Stimulated activated CD4-positive, alpha-beta T cell treated with anti-CD3 and anti-CD28 coated beads, Interleukin-15, amount 100 ng/mL, for 24 hours (primary cell): ENCODE results near the gene LYL1.

Experiments used
- DNase-seq: peaks from one replicate; pipeline ENCODE4 v3.0.0-alpha.2; 2020

LYL1 gene

DNA sequence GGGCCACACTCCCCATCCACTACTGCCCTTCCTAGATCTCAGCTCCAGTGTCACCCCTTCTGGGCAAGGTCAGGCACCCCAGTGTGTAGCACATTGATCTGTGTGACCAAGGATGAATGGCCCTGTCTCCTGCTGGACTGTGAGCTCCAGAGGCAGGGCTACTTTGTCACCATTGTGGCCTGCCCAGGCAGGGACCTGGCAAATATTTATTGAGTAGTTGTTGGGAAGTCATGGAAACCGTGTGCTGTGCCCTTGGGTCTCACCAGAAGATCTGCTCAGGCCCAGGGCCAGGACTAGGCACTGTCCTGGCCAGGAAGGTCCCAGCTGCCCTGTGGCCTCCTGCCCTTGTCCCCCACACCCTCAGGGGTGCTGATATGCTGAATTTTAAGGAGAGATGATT is 25.9 kb upstream of the LYL1 start:
- DNase-seq: no peak

GRCh38 chr19:13127811-13128575 is 25.3 kb upstream of the LYL1 start:
- no peak for DNase-seq

DNA sequence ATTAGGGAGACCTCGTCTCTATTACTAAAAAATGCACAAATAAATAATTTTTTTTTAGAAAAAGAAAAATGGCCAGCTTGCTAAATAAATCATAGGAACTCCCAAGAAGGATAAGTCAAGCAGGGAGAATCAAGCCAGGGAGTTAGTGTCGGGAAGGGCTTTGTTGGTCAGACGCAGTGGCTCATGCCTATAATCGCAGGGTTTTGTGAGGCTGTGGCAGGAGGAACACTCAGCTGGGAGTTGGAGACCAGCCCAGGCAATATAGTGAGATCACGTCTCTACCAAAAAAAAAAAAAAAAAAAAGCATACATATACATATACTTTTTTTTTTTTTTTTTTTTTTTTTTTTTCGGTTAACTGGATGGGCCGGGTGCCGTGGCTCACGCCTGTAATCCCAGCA is 24.4 kb upstream of the LYL1 start:
- DNase-seq: no peak

DNA sequence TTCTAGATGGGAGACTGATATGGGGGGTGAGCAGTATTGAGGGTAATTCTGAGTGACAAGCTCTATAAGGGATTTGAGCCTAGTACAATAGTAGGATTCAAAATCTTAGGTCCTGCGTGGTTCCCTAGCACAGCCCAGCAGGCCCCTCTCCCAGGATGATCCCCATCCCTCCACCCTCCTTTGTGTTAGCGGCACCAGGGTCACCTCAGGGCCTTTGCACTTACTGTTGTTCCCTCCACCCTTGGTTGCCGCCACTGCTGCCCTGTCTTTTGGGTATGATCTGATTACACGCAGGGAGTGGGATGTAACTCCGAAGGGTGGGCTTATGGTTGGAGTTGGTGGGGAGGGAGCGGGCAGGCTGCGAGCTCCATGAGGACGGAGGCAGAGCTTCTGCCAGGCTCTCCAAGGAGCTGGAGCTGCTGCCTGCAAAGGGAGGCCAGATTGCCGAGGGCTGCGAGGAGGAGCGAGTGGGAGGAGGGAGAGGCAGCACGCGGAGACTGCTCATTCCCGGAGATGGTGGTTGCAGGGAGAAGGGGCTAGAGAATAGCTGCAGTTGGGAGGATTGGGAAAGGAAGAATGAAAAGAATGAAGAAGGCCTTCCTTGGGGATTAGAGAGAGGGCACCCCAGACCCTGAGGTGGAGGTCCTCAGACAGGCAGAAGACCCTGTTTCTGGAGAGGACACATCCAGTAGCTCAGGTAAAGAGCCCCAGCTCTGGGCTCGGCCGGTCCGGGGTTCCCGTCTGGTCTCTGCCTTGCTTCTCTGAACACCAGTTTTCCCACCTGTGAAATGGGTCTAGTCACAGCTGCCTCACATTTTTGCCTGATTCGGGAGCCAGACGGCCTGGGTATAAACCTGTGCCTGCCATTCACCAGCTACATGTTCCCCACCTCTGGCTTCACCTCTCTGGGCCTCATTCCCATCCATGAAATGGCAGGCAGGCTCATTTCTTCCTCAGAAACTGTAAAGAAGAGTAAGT is 20.6 kb upstream of the LYL1 start:
- DNase-seq: no peak

DNA sequence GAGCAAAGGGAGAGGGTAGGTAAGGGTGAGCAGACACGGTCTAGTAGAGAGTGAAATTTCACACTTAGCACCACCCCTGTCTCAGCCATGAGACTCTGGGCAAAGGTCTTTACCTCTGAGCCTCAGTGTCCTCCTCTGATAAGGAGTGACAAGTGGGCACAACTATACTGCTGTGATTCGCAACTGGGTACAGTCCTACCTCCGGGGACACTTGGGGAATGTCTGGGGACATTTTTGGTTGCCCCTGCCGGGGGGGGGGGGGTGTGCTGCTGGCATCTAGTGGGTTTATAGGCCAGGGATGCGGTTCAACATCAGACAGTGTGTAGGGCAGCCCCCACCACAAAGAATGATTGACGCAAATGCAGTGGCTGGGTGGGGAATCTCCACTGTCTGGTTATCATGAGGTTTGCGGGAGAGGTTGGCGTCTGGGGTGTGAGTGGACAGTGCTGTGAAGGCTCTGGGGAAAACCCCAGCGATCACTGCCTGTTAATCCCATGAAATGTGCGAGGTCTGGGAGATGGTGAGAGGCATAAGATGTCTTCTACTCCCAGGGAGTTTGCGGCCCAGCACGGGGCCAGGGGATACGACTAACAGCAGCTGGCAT is 19.7 kb upstream of the LYL1 start:
- no peak for DNase-seq

GRCh38 chr19:13121551-13122274 is 19.1 kb upstream of the LYL1 start:
- no peak for DNase-seq

GRCh38 chr19:13120817-13121216 is 18.2 kb upstream of the LYL1 start:
- no peak for DNase-seq

GRCh38 chr19:13120031-13120430 is 17.4 kb upstream of the LYL1 start:
- DNase-seq: no peak

DNA sequence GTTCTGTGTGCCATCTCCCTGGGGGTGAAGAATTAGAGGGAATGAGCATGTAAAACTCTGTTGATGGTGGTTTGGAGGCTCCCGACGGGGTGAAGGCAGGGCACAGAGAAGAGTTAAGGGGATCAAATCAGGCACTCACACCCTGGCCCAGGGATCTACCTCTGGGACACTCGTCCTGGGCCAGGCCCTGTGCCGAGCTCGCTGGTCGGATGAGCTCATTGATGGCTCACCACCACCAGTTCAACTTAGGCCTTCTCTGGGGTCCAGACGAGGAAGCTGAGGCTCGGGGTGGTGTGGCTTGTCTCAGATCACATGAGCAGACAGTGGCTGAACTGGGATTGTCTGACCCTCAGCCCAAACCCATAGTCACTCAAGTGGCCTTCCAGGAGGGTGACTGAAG is 17.0 kb upstream of the LYL1 start:
- no peak for DNase-seq

- peak; percentile 72 for DNase-seq
Measured at GRCh38 chr19:13118424-13119193, 16.0 kb upstream of the LYL1 start.

- peak; percentile 93 for DNase-seq
Measured at GRCh38 chr19:13117772-13118423, 15.2 kb upstream of the LYL1 start, which contains the start of gene NACC1. TSS of gene NACC1 (plus strand) at chr19:13118264. CDS start at chr19:13135208, 16,944 bp downstream.

- DNase-seq: no peak
Measured at GRCh38 chr19:13117176-13117771, 14.6 kb upstream of the LYL1 start.

DNA sequence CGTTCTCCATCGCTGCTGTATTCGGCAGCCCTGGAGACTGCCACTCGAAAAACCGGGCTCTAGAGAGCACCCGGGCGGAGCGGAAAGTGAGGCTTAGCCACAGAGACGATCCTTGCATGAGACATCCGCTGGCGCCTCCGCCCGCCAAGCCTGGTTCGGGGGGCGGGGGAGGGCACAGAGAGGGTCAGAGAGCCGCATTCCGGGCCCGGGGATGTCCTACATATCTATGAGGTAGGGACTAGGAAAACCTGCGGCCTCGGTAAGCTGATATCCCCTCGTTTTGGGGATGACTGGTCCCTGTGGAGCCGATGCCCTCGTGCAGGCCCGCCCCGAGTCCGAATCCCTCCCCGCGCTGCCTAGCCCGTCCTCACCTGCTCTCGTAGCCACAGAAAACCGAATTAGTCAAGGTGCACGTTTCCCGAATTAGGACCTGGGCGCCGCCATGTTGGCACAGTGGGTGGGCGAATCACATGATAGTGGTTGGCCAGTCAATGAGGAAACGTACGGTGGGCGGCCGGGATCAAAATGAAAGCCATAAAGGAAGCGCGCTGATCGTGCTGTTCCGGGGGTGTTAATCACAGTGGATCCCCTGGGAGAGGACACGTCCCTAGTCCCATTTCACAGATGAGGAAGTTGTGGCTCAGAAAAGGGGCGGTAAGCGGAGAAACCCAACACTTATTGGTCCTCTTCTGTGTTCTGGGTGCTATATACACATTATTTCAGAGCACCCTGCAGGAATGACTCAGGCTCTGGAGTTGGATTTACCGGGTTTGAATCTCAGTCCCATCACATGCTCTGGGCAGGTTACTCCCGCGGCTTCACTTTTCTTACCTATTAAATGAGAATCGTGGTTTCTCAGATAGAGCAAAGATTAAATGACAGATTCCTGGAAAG is 13.9 kb upstream of the LYL1 start, which contains the start of gene TRMT1:
TRMT1 (minus strand) TSS at position 459 of the 894 bp plus-strand sequence; CDS start at position 118, 341 bp downstream.
- peak; percentile 97 for DNase-seq

- no peak for DNase-seq
Measured at GRCh38 chr19:13115936-13116281, 13.3 kb upstream of the LYL1 start.

DNA sequence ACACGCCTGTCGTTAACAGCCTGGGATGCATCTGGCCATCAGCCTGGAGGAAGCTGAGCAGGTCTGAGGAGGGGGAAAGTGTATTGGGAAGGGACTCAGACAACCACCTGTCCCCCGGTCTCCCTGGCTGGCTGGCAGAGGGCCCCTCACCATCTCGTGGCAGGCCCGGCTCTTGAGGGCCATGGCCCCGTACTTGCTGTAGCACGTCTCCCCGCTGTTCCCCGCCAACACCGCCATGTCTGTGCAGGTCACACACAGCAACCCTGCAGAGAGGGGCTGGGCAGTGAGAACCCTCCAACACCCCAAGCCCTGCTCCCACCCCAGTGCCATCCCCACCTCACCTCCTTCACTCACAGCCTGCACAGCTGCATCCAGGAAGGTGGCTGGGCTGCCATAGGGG is 9.9 kb upstream of the LYL1 start:
- no peak for DNase-seq

DNA sequence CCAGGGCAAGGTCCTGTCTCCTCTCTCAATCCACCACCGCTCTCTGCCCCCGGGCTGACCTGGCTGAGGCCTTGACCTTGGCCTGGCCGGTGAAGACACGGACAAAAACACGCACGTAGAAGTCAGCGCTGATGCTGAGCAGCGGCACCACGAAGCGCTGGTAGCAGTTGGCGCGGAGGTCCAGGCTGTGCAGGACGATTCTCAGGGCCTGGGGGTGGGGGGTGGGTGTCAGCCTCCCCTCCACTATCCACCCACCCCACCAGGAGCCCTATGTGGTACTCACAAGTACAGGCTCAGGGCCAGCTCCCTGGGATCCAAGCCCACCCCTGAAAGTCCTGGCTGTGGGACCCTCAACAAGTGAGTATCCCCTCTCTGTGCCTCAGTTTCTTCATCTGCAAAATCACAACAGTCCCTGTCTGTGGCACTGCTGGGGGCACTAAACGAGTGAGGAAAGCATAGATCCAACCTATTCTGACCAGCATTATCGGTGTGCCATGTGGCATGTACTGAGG is 7.5 kb upstream of the LYL1 start:
- no peak for DNase-seq

DNA sequence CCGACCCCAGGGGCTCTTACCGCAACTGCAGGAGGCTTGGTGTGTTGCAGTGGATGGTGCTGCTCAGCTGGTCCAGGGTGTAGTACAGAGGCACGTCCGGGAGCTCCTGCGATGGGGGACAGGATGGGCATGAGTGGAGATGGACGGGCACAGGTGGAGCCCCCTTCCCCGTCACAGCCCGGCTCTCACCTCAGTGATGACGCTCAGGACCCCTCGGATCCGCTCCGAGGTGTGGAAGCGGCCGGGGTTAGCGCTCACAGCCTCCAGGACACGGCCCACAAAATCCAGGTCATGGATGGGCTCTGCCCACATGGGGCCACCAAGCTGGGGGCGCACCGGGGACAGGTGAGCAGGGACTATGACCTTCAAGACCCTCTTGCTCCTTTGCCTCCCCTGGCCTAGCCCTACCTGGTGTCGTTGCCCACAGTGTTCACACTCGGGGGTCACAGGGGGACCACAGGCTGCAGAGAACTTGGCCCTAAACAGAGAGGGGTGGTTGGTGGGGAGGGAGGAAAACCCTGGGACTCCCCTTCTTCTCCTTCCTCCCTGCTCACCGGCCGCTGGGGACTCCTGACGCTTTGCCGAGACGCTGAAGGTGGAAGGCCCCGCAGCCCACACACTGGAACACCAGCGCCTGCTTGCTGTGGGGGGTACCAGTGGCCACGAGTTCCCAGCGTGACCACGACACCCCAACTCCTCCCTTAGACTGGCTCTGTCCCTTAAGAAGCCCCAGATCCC is 6.9 kb upstream of the LYL1 start:
- DNase-seq: no peak

GRCh38 chr19:13104848-13105711 is 2.4 kb upstream of the LYL1 start:
- peak; percentile 44 for DNase-seq
